AG10803 (cell line): ENCODE data around the gene AOC1.

Experiments used
- DNase-seq: peaks from one replicate; pipeline ENCODE4 v3.0.0; 2010; ENCODE audit warnings: low read depth
- H3K4me3 ChIP-seq: 2 replicates; pipeline ENCODE4 v1.5.1; 2011; ENCODE audit warnings: mild to moderate bottlenecking, low read length, control low read depth
- TF ChIP-seq, protein P1 (sequence below): conservative IDR thresholded peaks from 2 replicates; pipeline ENCODE4 v1.5.1; 2011; ENCODE audit warnings: mild to moderate bottlenecking, low read length, control low read depth, inconsistent platforms

The AOC1 gene

DNA sequence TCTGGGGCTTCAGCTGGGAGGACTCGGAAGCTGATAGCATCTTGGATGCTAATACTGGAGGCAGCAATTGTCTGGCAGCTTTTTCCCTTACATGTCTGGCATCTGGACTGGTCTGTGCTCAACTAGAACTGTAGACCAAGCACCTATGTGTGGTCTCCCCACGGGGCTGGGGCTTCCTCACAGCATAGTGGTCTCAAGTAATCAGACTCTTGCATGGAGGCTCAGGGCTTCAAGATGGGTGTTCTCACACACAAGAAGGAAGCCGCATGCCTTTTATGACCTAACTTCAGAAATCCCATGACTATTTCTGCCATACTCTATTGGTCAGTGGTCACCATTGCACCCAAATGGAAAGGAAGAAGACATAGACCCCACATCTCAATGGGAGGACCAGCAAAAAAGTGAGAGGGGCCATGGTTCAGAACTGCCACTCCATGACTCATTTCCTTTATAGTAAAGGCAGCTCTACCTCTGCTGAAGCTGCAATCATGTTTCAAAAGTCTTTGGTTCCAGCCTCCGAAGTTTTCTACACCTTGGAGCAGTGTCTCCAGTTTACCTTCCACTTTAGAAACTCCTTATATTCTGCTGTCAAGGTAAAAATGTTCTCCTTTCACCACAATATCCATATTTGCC, 14.7 kb downstream of the AOC1 start:
- no peak for DNase-seq
- no peak overlapping the region for H3K4me3 ChIP-seq
- TF ChIP-seq, protein P1, sequence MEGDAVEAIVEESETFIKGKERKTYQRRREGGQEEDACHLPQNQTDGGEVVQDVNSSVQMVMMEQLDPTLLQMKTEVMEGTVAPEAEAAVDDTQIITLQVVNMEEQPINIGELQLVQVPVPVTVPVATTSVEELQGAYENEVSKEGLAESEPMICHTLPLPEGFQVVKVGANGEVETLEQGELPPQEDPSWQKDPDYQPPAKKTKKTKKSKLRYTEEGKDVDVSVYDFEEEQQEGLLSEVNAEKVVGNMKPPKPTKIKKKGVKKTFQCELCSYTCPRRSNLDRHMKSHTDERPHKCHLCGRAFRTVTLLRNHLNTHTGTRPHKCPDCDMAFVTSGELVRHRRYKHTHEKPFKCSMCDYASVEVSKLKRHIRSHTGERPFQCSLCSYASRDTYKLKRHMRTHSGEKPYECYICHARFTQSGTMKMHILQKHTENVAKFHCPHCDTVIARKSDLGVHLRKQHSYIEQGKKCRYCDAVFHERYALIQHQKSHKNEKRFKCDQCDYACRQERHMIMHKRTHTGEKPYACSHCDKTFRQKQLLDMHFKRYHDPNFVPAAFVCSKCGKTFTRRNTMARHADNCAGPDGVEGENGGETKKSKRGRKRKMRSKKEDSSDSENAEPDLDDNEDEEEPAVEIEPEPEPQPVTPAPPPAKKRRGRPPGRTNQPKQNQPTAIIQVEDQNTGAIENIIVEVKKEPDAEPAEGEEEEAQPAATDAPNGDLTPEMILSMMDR: no peak

DNA sequence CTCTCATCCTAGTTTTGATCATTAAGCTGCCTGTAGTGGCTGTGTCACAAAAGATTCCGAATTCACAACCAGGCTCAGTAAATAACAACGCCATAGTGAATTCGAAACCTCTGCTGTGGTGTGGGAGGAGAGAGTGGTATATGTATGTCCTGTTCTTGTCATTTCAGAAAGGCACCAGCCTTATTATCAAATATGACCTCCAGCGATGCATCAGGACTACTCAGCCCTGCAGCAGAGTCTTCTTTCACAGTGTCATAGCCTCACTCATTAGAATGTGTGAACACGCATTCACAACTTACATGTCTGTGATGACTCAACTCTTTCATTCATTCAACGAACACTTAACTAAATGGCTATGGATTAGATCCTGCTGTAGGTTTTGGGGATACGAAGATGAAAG, 15.3 kb downstream of the AOC1 start:
- TF ChIP-seq, protein P1: no peak
- no peak overlapping the region for H3K4me3 ChIP-seq
- DNase-seq: no peak

DNA sequence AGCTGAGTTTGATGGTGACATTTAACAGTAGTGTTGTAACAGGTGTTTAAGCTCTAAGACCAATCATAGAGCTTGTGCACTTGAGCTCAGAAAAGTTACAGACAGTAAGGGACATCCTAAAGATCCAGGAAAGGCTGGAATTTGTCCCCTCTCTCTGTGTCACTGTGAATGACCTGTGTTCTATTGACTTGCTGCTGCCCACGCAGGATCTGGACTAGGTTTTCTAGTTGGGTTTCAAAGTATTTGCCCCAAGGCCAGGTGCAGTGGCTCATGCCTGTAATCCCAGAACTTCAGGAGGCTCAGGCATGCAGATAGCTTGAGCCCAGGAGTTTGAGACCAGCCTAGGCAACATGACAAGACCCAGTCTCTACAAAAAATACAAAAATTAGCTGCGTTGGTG, 17.1 kb downstream of the AOC1 start:
- no peak for DNase-seq
- TF ChIP-seq, protein P1: no peak

DNA sequence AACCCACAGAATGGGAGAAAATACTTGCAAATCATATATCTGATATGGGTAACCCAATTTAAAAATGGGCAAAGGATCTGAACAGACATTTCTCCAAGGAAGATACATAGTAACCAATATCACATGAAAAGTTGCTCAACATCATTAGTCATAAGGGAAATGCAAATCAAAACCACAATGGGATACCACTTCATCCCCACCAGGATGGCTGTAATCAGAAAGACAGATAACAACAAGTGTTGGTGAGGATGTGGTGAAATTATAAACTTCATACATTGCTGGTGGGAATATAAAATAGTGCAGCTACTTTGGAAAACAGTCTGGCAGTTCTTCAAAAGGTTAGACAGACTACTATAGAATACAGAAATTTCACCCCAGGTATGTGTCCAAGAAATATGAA, 19.3 kb downstream of the AOC1 start:
- H3K4me3 ChIP-seq: no peak overlapping the region
- DNase-seq: no peak
- TF ChIP-seq, protein P1: no peak

More for the DNA sequence above, 17.1 kb downstream of the AOC1 start:
- no peak overlapping the region for H3K4me3 ChIP-seq

DNA sequence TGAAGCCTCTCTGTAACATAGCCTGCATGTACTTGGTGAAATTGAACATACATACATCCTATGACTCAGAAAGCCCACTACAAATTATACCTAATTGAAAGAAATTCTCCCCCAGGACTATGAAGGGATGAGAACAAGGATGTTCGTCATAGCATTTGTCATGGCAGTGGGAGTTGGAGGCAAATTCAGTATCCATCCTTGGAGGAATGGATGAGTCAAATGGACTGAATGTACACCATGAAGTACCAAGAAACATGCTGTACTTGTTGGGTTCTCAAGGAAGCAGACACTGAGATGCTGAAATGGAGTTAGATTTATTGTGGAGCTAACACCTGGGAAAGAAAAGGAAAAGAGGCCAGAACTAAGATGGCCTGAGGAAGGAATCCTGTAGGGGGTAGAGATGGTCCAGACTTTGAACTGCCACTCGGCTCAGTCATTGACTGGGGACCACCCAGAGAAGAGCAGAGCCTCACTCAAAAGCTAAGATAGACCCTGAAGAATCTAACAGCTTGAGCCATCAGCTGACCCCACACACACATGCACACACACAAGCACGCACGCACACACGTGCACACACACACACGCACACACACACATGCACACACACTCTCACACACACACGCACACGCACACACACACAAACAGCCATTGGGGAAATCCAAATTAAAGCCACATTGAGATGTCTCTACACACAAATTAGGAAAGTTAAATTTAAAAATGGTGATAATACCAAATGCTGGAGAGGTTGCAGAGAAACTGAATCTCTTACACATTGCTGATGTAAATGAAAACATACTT, 22.3 kb downstream of the AOC1 start:
- no peak overlapping the region for H3K4me3 ChIP-seq
- no peak for DNase-seq
- TF ChIP-seq, protein P1: no peak

DNA sequence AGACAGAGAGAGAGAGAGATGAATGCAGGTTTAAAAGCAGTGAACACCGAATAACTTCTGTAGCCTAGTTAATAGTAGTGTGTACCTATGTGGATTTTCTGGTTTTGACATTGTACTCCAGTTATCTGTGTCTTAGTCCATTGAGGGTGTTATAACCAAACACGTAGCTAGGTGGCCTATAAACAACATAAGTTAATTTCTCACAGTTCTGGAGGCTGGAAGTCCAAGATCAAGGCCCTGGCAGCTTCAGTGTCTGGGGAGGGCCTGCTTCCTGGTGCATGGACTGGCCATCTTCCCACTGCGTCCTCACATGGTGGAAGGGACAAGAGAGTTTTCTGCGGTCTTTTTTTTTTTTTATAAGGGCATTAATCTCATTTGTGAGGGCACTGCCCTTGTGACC, 23.5 kb downstream of the AOC1 start:
- TF ChIP-seq, protein P1: peak; percentile 13; the same call in 1 of the 2 replicates
- no peak for DNase-seq
- H3K4me3 ChIP-seq: no peak overlapping the region

DNA sequence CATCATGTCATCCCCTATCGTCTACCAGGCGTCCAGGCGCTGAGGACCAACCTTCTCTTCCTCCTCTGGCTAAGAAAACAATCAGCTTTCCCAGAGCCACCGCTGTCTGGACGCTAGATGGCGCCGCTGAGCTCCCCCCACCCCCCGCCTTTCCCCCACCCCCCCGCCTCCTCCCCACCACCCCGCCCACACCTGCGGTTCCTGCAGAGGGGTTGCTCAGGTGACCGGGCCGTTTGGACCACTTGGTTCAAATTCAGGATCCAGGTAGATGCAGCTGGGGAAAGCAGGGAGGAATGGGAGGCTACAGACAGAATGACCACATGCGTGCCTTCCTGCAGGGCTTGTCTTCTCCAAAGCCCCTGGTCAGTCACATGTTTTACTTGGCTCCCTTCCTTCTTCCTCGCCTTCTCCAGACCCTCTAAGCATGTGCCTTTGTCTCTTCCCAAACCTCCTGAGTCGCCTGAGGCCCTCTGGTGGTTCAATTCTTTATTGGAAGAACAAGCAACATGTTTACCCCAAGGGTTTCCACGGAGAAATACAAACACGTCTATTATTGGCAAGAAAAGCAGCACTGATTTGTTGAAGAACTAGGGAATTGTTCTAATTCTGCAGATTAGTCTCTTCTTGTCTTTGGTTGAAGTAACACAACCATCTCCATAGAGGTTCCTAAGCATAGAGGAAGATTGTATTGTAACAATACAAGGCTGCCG, 24.7 kb downstream of the AOC1 start:
- TF ChIP-seq, protein P1: peak; percentile 68
- peak; percentile 74 for DNase-seq
- H3K4me3 ChIP-seq: no peak overlapping the region
